ENCODE data around the gene KIF5B. TPM values are rescaled to one million over a fixed set of nuclear protein-coding genes. Genes with fewer than 3 reads are reported as not detected.
"Not testable (repeated sequence)": the region's sequence is repeated elsewhere in the genome, so short reads cannot be mapped to it uniquely, and the experiment has no call there.

KIF5B gene
- total RNA-seq, 4 donors from 2014 or later: 79.8 to 145 (median 119) TPM

DNA sequence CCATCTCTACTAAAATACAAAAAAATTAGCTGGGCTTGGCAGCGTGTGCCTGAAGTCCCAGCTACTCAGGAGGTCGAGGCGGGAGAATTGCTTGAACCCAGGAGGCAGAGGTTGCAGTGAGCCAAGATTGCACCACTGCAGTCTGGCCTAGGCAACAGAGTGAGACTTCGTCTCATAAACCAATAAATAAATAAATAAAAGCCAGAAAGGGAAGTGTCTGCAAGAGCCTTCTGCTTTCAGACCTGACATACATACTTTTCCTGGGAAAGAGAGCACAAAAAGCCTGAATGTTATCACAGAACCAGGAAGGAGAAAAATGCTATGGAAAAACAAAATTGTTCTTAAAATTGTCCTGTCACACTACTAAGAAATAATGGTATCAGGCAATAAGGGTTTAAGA, 4.1 kb upstream of the KIF5B start:
- no peak for TF ChIP-seq CTCF (IDR thresholded peaks at IDR 0.05)
- DNase-seq (ENCODE audit: low spot score) (no peak), ATAC-seq (ENCODE audit: low FRiP score) (no peak)

GRCh38 chr10:32059472-32059871, 3.2 kb upstream of the KIF5B start:
- no peak for ATAC-seq (ENCODE audit: low FRiP score)
- TF ChIP-seq CTCF (IDR thresholded peaks at IDR 0.05): no peak

GRCh38 chr10:32057036-32057372, 779 bp upstream of the KIF5B start:
- no peak for TF ChIP-seq CTCF (IDR thresholded peaks at IDR 0.05)
- DNase-seq (ENCODE audit: low spot score) (no peak), ATAC-seq (ENCODE audit: low FRiP score) (no peak)

More at GRCh38 chr10:32059472-32059871, 3.2 kb upstream of the KIF5B start:
- no peak for DNase-seq (ENCODE audit: low spot score)

GRCh38 chr10:32055478-32056135, 618 bp downstream of the KIF5B start:
- peak; percentile 68 for ATAC-seq (ENCODE audit: low FRiP score)
- no peak for TF ChIP-seq CTCF (IDR thresholded peaks at IDR 0.05)
- DNase-seq (ENCODE audit: low spot score): peak; percentile 40

- ATAC-seq (ENCODE audit: low FRiP score): no peak
- no peak for DNase-seq (ENCODE audit: low spot score)
These were observed 2.1 kb downstream of the KIF5B start for GRCh38 chr10:32054094-32054493.

GRCh38 chr10:32053392-32053791, 2.8 kb downstream of the KIF5B start:
- not testable (repeated sequence) for ATAC-seq (ENCODE audit: low FRiP score); DNase-seq (ENCODE audit: low spot score)

More at GRCh38 chr10:32054094-32054493, 2.1 kb downstream of the KIF5B start:
- no peak for TF ChIP-seq CTCF (IDR thresholded peaks at IDR 0.05)

- ATAC-seq (ENCODE audit: low FRiP score) (no peak), DNase-seq (ENCODE audit: low spot score) (no peak)
These were observed 4.3 kb downstream of the KIF5B start for GRCh38 chr10:32051926-32052325.

More at GRCh38 chr10:32051926-32052325, 4.3 kb downstream of the KIF5B start:
- no peak for TF ChIP-seq CTCF (IDR thresholded peaks at IDR 0.05)

Measured in omental fat pad (tissue), 4 donors.